ENCODE data around the gene GTF2IRD1.
"Not testable (repeated sequence)": the region's sequence is repeated elsewhere in the genome, so short reads cannot be mapped to it uniquely, and the experiment has no call there.

The GTF2IRD1 gene

GRCh38 chr7:74512762-74513161, 59.1 kb downstream of the GTF2IRD1 start:
- DNase-seq (ENCODE audit: low spot score): no peak

GRCh38 chr7:74514131-74514591, 60.5 kb downstream of the GTF2IRD1 start:
- no peak for DNase-seq (ENCODE audit: low spot score)

GRCh38 chr7:74515276-74515675, 61.6 kb downstream of the GTF2IRD1 start:
- no peak for DNase-seq (ENCODE audit: low spot score)

GRCh38 chr7:74516214-74516613, 62.5 kb downstream of the GTF2IRD1 start:
- DNase-seq (ENCODE audit: low spot score): peak; percentile 17

GRCh38 chr7:74518041-74518440, 64.3 kb downstream of the GTF2IRD1 start:
- no peak for DNase-seq (ENCODE audit: low spot score)

- DNase-seq (ENCODE audit: low spot score): no peak
These were observed 64.9 kb downstream of the GTF2IRD1 start for GRCh38 chr7:74518654-74519053.

GRCh38 chr7:74519395-74519794, 65.7 kb downstream of the GTF2IRD1 start:
- DNase-seq (ENCODE audit: low spot score): no peak

- DNase-seq (ENCODE audit: low spot score): no peak
These were observed 68.1 kb downstream of the GTF2IRD1 start for GRCh38 chr7:74521855-74522254.

GRCh38 chr7:74522281-74522905, 68.7 kb downstream of the GTF2IRD1 start:
- DNase-seq (ENCODE audit: low spot score): no peak

- no peak for DNase-seq (ENCODE audit: low spot score)
These were observed 69.3 kb downstream of the GTF2IRD1 start for GRCh38 chr7:74523015-74523414.

GRCh38 chr7:74525140-74525539, 71.4 kb downstream of the GTF2IRD1 start:
- no peak for DNase-seq (ENCODE audit: low spot score)

- DNase-seq (ENCODE audit: low spot score): no peak
These were observed 72.2 kb downstream of the GTF2IRD1 start for GRCh38 chr7:74525881-74526280.

- DNase-seq (ENCODE audit: low spot score): no peak
These were observed 73.1 kb downstream of the GTF2IRD1 start for GRCh38 chr7:74526780-74527179.

- no peak for DNase-seq (ENCODE audit: low spot score)
These were observed 74.1 kb downstream of the GTF2IRD1 start for GRCh38 chr7:74527842-74528241.

GRCh38 chr7:74528773-74529172, 75.1 kb downstream of the GTF2IRD1 start:
- DNase-seq (ENCODE audit: low spot score): not testable (repeated sequence)

- no peak for DNase-seq (ENCODE audit: low spot score)
These were observed 82.2 kb downstream of the GTF2IRD1 start for GRCh38 chr7:74535951-74536356.

- DNase-seq (ENCODE audit: low spot score): not testable (repeated sequence)
These were observed 88.2 kb downstream of the GTF2IRD1 start for GRCh38 chr7:74541937-74542336.

- DNase-seq (ENCODE audit: low spot score): no peak
These were observed 88.9 kb downstream of the GTF2IRD1 start for GRCh38 chr7:74542558-74543117.

GRCh38 chr7:74544706-74545469, 91.2 kb downstream of the GTF2IRD1 start:
- DNase-seq (ENCODE audit: low spot score): peak; percentile 66

- no peak for DNase-seq (ENCODE audit: low spot score)
These were observed 92.2 kb downstream of the GTF2IRD1 start for GRCh38 chr7:74545921-74546320.

- DNase-seq (ENCODE audit: low spot score): not testable (repeated sequence)
These were observed 99.9 kb downstream of the GTF2IRD1 start for GRCh38 chr7:74553596-74554012.

- peak; percentile 17 for DNase-seq (ENCODE audit: low spot score)
These were observed 100.5 kb downstream of the GTF2IRD1 start for GRCh38 chr7:74554178-74554577.

- DNase-seq (ENCODE audit: low spot score): no peak
These were observed 106.5 kb downstream of the GTF2IRD1 start for GRCh38 chr7:74560086-74560719.
